Spleen (tissue), 11 donors: ENCODE measurements around the gene PXDN. TPM values are rescaled to one million over a fixed set of nuclear protein-coding genes. Genes with fewer than 3 reads are reported as not detected.

Experiments
- DNase-seq: peaks from one replicate; pipeline ENCODE4 v3.0.0-alpha.2; 2020
- H3K27ac ChIP-seq, 8 donors: fragments of 200-600 bp; sonication (generic) in 7 of 8; 1 replicate in 4 of 8; 2 replicates in 4 of 8; pipeline versions ENCODE4 v1.5.0 to v1.8.0; 2016 to 2021; ENCODE audit warnings: inconsistent platforms in 4 of 8, mild to moderate bottlenecking in 4 of 8, moderate library complexity in 1 of 8
- H3K27me3 ChIP-seq, 7 donors: fragments of 200-600 bp; sonication (generic) in 6 of 7; replicated peaks in 1 of 7; 1 replicate in 4 of 7; 2 replicates in 3 of 7; pipeline versions ENCODE4 v1.5.0 to v1.8.0; 2016 to 2021; ENCODE audit warnings: inconsistent platforms in 3 of 7, mild to moderate bottlenecking in 1 of 7
- H3K36me3 ChIP-seq, 6 donors: fragments of 200-600 bp; sonication (generic) in 5 of 6; 1 replicate in 4 of 6; 2 replicates in 2 of 6; pipeline versions ENCODE4 v1.5.0 to v1.8.0; 2016 to 2021; ENCODE audit warnings: inconsistent platforms in 2 of 6
- H3K4me1 ChIP-seq, 6 donors: fragments of 200-600 bp; sonication (generic) in 5 of 6; 1 replicate in 3 of 6; 2 replicates in 3 of 6; pipeline versions ENCODE4 v1.5.0 to v1.8.0; 2016 to 2021; ENCODE audit warnings: inconsistent platforms in 3 of 6
- H3K4me3 ChIP-seq, 8 donors: fragments of 200-600 bp; sonication (generic) in 7 of 8; 1 replicate in 4 of 8; 2 replicates in 4 of 8; pipeline versions ENCODE4 v1.5.0 to v1.8.0; 2016 to 2021; ENCODE audit warnings: inconsistent platforms in 4 of 8, mild to moderate bottlenecking in 4 of 8, moderate library complexity in 2 of 8
- H3K9me3 ChIP-seq, 8 donors: fragments of 200-600 bp; sonication (generic) in 7 of 8; 1 replicate in 4 of 8; 2 replicates in 4 of 8; pipeline versions ENCODE4 v1.5.0 to v1.8.0; 2016 to 2021; ENCODE audit warnings: inconsistent platforms in 4 of 8
- POLR2A ChIP-seq, 3 donors: fragments of 450-650 bp; IDR thresholded peaks; one replicate each; pipeline ENCODE4 v1.5.1; 2017; ENCODE audit warnings: antibody characterized with exemption in 3 of 3, mild to moderate bottlenecking in 1 of 3
- POLR2AphosphoS5 ChIP-seq, 3 donors: sonication (generic); formaldehyde crosslinking; IDR thresholded peaks; one replicate each; pipeline ENCODE4 v1.5.1; 2017; ENCODE audit warnings: antibody characterized with exemption in 3 of 3
- WGBS, 5 donors: extraction: QIAGEN DNeasy Blood & Tissue Kit in 3 of 5; methylation state at CpG; one replicate each; pipeline versions ENCODE4 v1.1.5 to v1.1.7; 2013 to 2018; 5-methylcytosine and 5-hydroxymethylcytosine counted together
- intact Hi-C: fragments of 100-400 bp; cut with DNase I; formaldehyde crosslinking; loops from one replicate; pipeline ENCODE4 v1.15.0; 2023; ENCODE audit warnings: low total_unique reads
- polyA plus RNA-seq, 3 donors: library from polyadenylated mRNA; stranded (reverse); fragments of 200-250 nt; gene quantifications; one replicate each; pipeline ENCODE4 v1.2.1, GENCODE V29; 2013
- total RNA-seq, 7 donors: library from RNA; depleted of rRNA in 3 of 7; stranded (reverse); fragments of >200 nt in 3 of 7; fragmentation: NEBNext Ultra II Directional in 4 of 7; extraction: Animal tissue kit (Norgen Biotek cat#: 25700) in 4 of 7; gene quantifications; one replicate each; pipeline versions ENCODE4 v1.1.0 to v1.2.1, GENCODE V29; 2016 to 2021
- TF ChIP-seq, protein P1 (sequence below), 11 experiments: fragments of 200-600 bp in 7 of 11; fragments of 450-650 bp in 4 of 11; sonication (generic) in 4 of 11; IDR thresholded peaks in 8 of 11; conservative IDR thresholded peaks in 3 of 11; 1 replicate in 7 of 11; 2 replicates in 4 of 11; pipeline versions ENCODE4 v1.4.0 to v1.8.0; 2016 to 2021; ENCODE audit warnings: antibody characterized with exemption in 11 of 11, inconsistent platforms in 4 of 11, mild to moderate bottlenecking in 1 of 11
- donor health status: healthy with polysubstance abuse.
- donor health status: DM: no; HTN: no; CAD: no; lungs with moderate emphysema.
- donor health status: DM: no; HTN: no; CAD: no.
- donor health status: Bipolar disorder and iron deficiency.
- donor health status: healthy.
- donor health status: DM: no; HTN: no; CAD: no.
- donor health status: DM: yes; HTN: yes; CAD: no.

Gene PXDN
- total and polyA plus RNA-seq, 10 donors = 1.9 to 49.3 (median 30.8) TPM

DNA sequence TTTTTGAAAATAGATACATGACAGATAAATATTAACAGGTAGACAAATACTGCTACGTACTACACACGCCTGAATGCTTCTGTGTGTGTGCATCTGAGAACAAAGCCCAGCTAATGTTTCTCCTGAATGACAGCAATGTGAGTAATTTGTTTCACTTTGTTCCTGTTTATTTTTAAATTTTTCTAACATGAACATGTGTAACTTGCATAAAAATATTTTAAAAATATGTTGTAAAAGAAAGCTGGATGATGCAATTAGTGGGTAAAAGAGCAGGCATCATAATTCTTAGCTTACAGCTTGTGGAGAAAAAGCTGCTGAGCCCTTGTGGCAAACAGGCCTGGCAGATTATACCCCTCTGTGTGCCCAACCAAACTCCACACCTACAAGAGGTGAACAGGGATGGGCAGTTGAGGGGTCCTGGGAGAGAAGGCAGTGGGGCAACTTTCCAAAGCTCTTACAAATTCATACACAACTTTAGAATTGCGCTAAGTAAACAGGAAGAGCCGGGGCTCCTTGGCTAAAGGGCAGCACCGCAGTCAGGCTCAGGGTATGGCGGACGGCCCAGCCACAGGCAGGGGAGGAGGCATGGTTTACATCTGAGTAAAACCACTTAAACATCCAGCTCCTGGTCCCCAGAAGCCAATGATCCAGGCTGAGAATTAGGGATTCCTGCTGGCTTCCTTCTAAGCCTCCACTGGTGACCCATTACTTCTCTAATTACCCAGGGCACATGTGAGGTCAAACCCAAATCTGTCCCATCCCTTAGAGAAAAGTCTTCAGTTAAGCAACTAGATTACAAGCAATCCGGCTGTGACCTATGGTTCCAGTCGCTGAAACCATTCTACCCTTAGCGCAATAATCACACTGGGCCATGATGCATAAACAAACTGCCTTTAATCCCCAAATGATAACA, 14.0 kb downstream of the PXDN start:
- no peak for DNase-seq
- 57 to 65% (median 64%) methylated on average over 10 of the region's 10 CpGs for WGBS, 5 donors
- peaks cover 0 to 1% (median 0%) of the 10 kb centered on the region in 8 donors for H3K9me3 ChIP-seq
- peak overlapping the region in 7 of 8 donors; percentile 13 to 57 (median 33) for H3K27ac ChIP-seq
- TF ChIP-seq POLR2A (IDR thresholded peaks at IDR 0.05) (no peak), POLR2AphosphoS5 (IDR thresholded peaks at IDR 0.05) (peak in 1 of 3 donors; percentile 22)
- TF ChIP-seq, protein P1, sequence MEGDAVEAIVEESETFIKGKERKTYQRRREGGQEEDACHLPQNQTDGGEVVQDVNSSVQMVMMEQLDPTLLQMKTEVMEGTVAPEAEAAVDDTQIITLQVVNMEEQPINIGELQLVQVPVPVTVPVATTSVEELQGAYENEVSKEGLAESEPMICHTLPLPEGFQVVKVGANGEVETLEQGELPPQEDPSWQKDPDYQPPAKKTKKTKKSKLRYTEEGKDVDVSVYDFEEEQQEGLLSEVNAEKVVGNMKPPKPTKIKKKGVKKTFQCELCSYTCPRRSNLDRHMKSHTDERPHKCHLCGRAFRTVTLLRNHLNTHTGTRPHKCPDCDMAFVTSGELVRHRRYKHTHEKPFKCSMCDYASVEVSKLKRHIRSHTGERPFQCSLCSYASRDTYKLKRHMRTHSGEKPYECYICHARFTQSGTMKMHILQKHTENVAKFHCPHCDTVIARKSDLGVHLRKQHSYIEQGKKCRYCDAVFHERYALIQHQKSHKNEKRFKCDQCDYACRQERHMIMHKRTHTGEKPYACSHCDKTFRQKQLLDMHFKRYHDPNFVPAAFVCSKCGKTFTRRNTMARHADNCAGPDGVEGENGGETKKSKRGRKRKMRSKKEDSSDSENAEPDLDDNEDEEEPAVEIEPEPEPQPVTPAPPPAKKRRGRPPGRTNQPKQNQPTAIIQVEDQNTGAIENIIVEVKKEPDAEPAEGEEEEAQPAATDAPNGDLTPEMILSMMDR (IDR thresholded peaks at IDR 0.05 in 8 of 11, conservative IDR thresholded peaks at IDR 0.05 in 3 of 11) = no peak
- peaks cover 0 to 24% (median 10%) of the 10 kb centered on the region in 6 donors for H3K4me1 ChIP-seq
- H3K36me3 ChIP-seq = no peaks in the 10 kb centered on the region
- intact Hi-C loops = no loop called here
- no peaks in the 10 kb centered on the region for H3K27me3 ChIP-seq
- no peak overlapping the region for H3K4me3 ChIP-seq

DNA sequence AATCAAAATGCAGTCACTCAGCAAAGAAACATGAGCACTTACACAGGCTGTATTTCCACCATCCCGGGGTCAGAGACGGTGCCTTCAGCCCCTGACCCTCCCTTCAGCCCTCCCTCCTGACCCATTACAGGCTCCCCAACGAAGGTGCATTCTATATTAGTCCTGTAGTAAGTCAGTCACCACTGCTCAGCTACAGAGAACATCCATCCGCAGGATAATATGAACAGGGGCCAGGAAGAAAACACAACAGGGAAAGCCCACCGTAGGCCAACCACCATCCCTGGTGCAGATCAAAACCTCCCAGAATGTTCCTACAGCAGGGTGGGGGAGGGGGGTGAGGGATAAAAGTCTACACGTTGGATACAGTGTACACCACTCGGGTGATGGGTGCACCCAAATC, 15.1 kb downstream of the PXDN start:
- Histone ChIP-seq H3K27ac (no peak overlapping the region), H3K4me3 (no peak overlapping the region), H3K9me3 (no peaks in the 10 kb centered on the region), H3K4me1 (peaks cover 0 to 24% (median 10%) of the 10 kb centered on the region in 6 donors), H3K36me3 (no peaks in the 10 kb centered on the region), H3K27me3 (no peaks in the 10 kb centered on the region)
- TF ChIP-seq POLR2A (IDR thresholded peaks at IDR 0.05) = no peak
- no peak for TF ChIP-seq POLR2AphosphoS5 (IDR thresholded peaks at IDR 0.05)
- TF ChIP-seq, protein P1 (IDR thresholded peaks at IDR 0.05 in 8 of 11, conservative IDR thresholded peaks at IDR 0.05 in 3 of 11) = no peak
- WGBS, 5 donors = 69 to 83% (median 80%) methylated on average over 7 of the region's 7 CpGs
- intact Hi-C loops = no loop called here
- DNase-seq = no peak

DNA sequence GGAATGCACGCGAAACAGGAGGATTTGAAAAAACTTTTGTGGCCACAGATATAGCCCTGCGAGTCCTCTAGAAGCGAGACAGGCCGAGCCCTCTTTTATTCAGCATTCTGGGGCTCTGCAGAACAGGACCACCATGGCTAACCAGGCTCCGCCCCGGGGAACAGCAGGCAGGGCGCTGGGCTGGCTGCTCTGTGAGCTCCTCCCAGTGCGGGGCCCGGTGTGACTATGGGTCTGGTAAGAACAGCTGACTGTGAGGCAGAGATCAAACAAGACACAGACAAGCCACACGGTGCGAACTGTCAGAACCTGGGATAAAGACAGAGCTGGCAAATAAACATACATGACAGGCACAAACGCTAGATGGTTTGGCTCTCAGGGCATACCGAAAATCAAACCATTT, 15.5 kb downstream of the PXDN start:
- intact Hi-C loops = no loop called here
- Histone ChIP-seq H3K27ac (no peak overlapping the region), H3K4me1 (peaks cover 0 to 24% (median 10%) of the 10 kb centered on the region in 6 donors), H3K27me3 (no peaks in the 10 kb centered on the region), H3K36me3 (no peaks in the 10 kb centered on the region), H3K9me3 (no peaks in the 10 kb centered on the region), H3K4me3 (no peak overlapping the region)
- WGBS, 5 donors = 76 to 88% (median 80%) methylated on average over 14 of the region's 14 CpGs
- TF ChIP-seq, protein P1 (IDR thresholded peaks at IDR 0.05 in 8 of 11, conservative IDR thresholded peaks at IDR 0.05 in 3 of 11) = no peak
- TF ChIP-seq POLR2AphosphoS5 (IDR thresholded peaks at IDR 0.05) = no peak
- TF ChIP-seq POLR2A (IDR thresholded peaks at IDR 0.05) = no peak
- no peak for DNase-seq

DNA sequence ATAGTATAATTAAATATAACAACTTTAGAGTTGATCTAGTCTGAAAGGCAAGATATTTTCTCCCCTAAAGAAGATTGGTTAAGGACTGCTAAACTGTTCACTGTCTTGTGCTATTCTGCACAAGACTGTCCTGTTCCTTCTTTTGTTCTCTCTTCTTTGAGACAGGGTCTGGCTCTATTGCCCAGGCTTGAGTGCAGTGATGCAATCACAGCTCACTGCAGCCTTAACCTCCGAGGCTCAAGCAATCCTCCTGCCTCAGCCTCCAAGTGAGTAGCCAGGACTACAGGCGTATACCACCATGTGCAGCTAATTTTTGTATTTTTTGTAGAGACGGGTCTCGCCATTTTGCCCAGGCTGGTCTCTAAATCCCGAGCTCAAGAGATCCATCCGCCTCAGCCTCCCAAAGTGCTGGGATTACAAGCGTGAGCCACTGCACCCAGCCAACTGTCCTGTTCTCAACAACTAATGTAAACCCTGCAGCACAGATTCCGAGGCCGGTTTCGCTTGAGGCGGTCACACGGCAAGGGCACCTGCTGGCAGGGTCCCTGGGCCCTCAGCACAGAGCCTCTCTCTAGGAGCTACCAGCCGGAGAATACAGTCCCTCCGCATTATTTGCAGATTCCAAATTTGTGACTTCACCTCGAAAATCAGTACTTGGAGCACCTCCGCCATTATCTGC, 16.4 kb downstream of the PXDN start:
- intact Hi-C loops = no loop called here
- peaks cover 0 to 24% (median 10%) of the 10 kb centered on the region in 6 donors for H3K4me1 ChIP-seq
- no peak for DNase-seq
- no peaks in the 10 kb centered on the region for H3K36me3 ChIP-seq
- no peak overlapping the region for H3K27ac ChIP-seq
- no peak overlapping the region for H3K4me3 ChIP-seq
- WGBS, 5 donors = 90 to 97% (median 91%) methylated on average over 16 of the region's 16 CpGs
- H3K9me3 ChIP-seq = no peaks in the 10 kb centered on the region
- TF ChIP-seq POLR2A (IDR thresholded peaks at IDR 0.05) (no peak), POLR2AphosphoS5 (IDR thresholded peaks at IDR 0.05) (no peak)
- TF ChIP-seq, protein P1 (IDR thresholded peaks at IDR 0.05 in 8 of 11, conservative IDR thresholded peaks at IDR 0.05 in 3 of 11) = no peak
- H3K27me3 ChIP-seq = no peaks in the 10 kb centered on the region
